A549 (cell line): ENCODE data around the gene SUPT20HL1. TPM values are rescaled to one million over a fixed set of nuclear protein-coding genes. Genes with fewer than 3 reads are reported as not detected.

ENCODE experiments used
- ATAC-seq, 2 experiments: fragments of 200-7000 bp in 1 of 2; fragments of >200 bp in 1 of 2; cut with Nextera tagmentation in 1 of 2; cut with Tn5 transposase in 1 of 2; 3 replicates each; pipeline versions ENCODE4 v1.8.0 to v1.9.1; 2018 to 2020; ENCODE audit warnings: mild to moderate bottlenecking in 1 of 2, moderate library complexity in 1 of 2
- CTCF ChIA-PET: fragments of 300-600 bp; sonication (Branson Sonifier 250); formaldehyde crosslinking; extraction: SDS; loops from one replicate; lab custom pipeline; 2021; ENCODE audit warnings: antibody characterized with exemption, inconsistent platforms; lab: Yijun Ruan, JAX
- POLR2A ChIA-PET: fragments of 350-600 bp; formaldehyde crosslinking; extraction: SDS; loops from one replicate; lab custom pipeline; 2021; ENCODE audit warnings: antibody characterized with exemption, inconsistent platforms; lab: Yijun Ruan, JAX
- DNase-seq, 2 experiments: peaks; one replicate each; pipeline versions ENCODE4 v3.0.0 to v3.0.0-alpha.2; 2011 to 2016; ENCODE audit warnings: low read depth in 1 of 2, low spot score in 1 of 2
- FAIRE-seq: peaks from 2 replicates; lab custom pipeline; 2011; peaks lifted over from hg19 to GRCh38; lab: Jason Lieb, UNC
- H3K27ac ChIP-seq, 2 experiments: fragments of >200 bp; sonication (Bioruptor Twin); formaldehyde crosslinking; 3 replicates each; pipeline ENCODE4 v1.5.1; 2016 to 2017
- H3K4me1 ChIP-seq: fragments of >200 bp; sonication (Bioruptor Twin); formaldehyde crosslinking; 3 replicates; pipeline ENCODE4 v1.6.1; 2016
- H3K4me2 ChIP-seq: fragments of >200 bp; sonication (Bioruptor Twin); formaldehyde crosslinking; 3 replicates; pipeline ENCODE4 v1.6.1; 2016
- H3K4me3 ChIP-seq: fragments of >200 bp; sonication (Bioruptor Twin); formaldehyde crosslinking; 3 replicates; pipeline ENCODE4 v1.5.1; 2016
- H3K9me3 ChIP-seq: fragments of >200 bp; sonication (Bioruptor Twin); formaldehyde crosslinking; 3 replicates; pipeline ENCODE4 v1.6.1; 2016
- BCL3 ChIP-seq: fragments of >200 bp; sonication (Bioruptor Twin); formaldehyde crosslinking; IDR thresholded peaks from 3 replicates; pipeline ENCODE4 v1.6.1; 2016
- BHLHE40 ChIP-seq: IDR thresholded peaks from 2 replicates; pipeline ENCODE4 v1.6.1; 2012; ENCODE audit warnings: low read depth, low read length, inconsistent platforms
- CBX2 ChIP-seq: fragments of 200-600 bp; sonication (generic); IDR thresholded peaks from 2 replicates; pipeline ENCODE4 v1.6.1; 2016; ENCODE audit warnings: low read depth, mild to moderate bottlenecking, borderline replicate concordance
- CBX8 ChIP-seq: fragments of 200-600 bp; sonication (generic); IDR thresholded peaks from 2 replicates; pipeline ENCODE4 v1.6.1; 2016
- FOSB ChIP-seq: fragments of 250-450 bp; sonication (Bioruptor Pico); IDR thresholded peaks from 2 replicates; pipeline ENCODE4 v1.5.0; 2020; ENCODE audit warnings: mild to moderate bottlenecking, moderate library complexity
- GATA3 ChIP-seq: IDR thresholded peaks from 2 replicates; pipeline ENCODE4 v1.6.1; 2012; ENCODE audit warnings: borderline replicate concordance
- HDAC2 ChIP-seq: fragments of 200-600 bp; sonication (generic); IDR thresholded peaks from 2 replicates; pipeline ENCODE4 v1.6.1; 2016
- HEYL ChIP-seq: fragments of 250-450 bp; sonication (Bioruptor Pico); IDR thresholded peaks from 2 replicates; pipeline ENCODE4 v1.8.0; 2021; ENCODE audit warnings: mild to moderate bottlenecking, moderate library complexity
- HOXB5 ChIP-seq: fragments of 250-450 bp; sonication (Bioruptor Pico); IDR thresholded peaks from 2 replicates; pipeline ENCODE4 v1.5.0; 2020; ENCODE audit warnings: mild to moderate bottlenecking, moderate library complexity
- JUN ChIP-seq, 2 experiments: fragments of >200 bp; sonication (Bioruptor Twin); formaldehyde crosslinking; IDR thresholded peaks; 2 replicates in 1 of 2; 3 replicates in 1 of 2; pipeline ENCODE4 v1.6.1; 2016 to 2017
- KDM1A ChIP-seq: fragments of 200-600 bp; sonication (generic); IDR thresholded peaks from 2 replicates; pipeline ENCODE4 v1.6.1; 2016; ENCODE audit warnings: low read depth, mild to moderate bottlenecking
- MAX ChIP-seq: IDR thresholded peaks from 2 replicates; pipeline ENCODE4 v1.6.1; 2012
- MYC ChIP-seq: IDR thresholded peaks from 2 replicates; pipeline ENCODE4 v1.6.1; 2012; ENCODE audit warnings: mild to moderate bottlenecking, inconsistent platforms, low read length, improper control_type of control experiment, borderline replicate concordance
- NPAS2 ChIP-seq: fragments of 250-450 bp; sonication (Bioruptor Pico); IDR thresholded peaks from 2 replicates; pipeline ENCODE4 v1.8.0; 2022; ENCODE audit warnings: mild to moderate bottlenecking, moderate library complexity, borderline replicate concordance
- NR3C1 ChIP-seq: fragments of >200 bp; sonication (Bioruptor Twin); formaldehyde crosslinking; IDR thresholded peaks from 3 replicates; pipeline ENCODE4 v1.6.1; 2017
- PBX3 ChIP-seq: IDR thresholded peaks from 2 replicates; pipeline ENCODE4 v1.6.1; 2012
- REST ChIP-seq: fragments of 200-600 bp; sonication (generic); IDR thresholded peaks from 2 replicates; pipeline ENCODE4 v1.6.1; 2016; ENCODE audit warnings: antibody characterized with exemption, mild to moderate bottlenecking, moderate library complexity
- RNF2 ChIP-seq: fragments of 200-600 bp; sonication (generic); IDR thresholded peaks from 2 replicates; pipeline ENCODE4 v1.6.1; 2016; ENCODE audit warnings: low read depth, mild to moderate bottlenecking, antibody characterized with exemption, moderate library complexity, borderline replicate concordance
- SMC3 ChIP-seq: fragments of >200 bp; sonication (Bioruptor Twin); formaldehyde crosslinking; IDR thresholded peaks from 3 replicates; pipeline ENCODE4 v1.6.1; 2018; ENCODE audit warnings: inconsistent platforms
- USF2 ChIP-seq: fragments of 450-650 bp; IDR thresholded peaks from 2 replicates; pipeline ENCODE4 v1.6.1; 2014; ENCODE audit warnings: antibody characterized with exemption
- ZFP36 ChIP-seq: fragments of 450-650 bp; IDR thresholded peaks from 2 replicates; pipeline ENCODE4 v1.6.1; 2014; ENCODE audit warnings: borderline replicate concordance; ENCODE audit not compliant: partially characterized antibody
- WGBS: methylation state at CpG from one replicate; pipeline ENCODE4 v1.1.6; 2017; ENCODE audit errors: missing lambda C conversion rate; 5-methylcytosine and 5-hydroxymethylcytosine counted together
- polyA plus RNA-seq, 4 experiments: library from polyadenylated mRNA; depleted of rRNA in 3 of 4; stranded (reverse); fragments of >200 nt; fragmentation: RNase III in 1 of 4; extraction: RNeasy Plus Mini Kit Qiagen cat#74134 plus additional on column Dnase treatment in 1 of 4; gene quantifications; 2 replicates in 3 of 4; 3 replicates in 1 of 4; pipeline ENCODE4 v1.2.3, GENCODE V29; 2011 to 2017

Gene SUPT20HL1
- polyA plus RNA-seq, 2 of the 4 experiments (the other 2 are of a cell fraction): not detected

- TF ChIP-seq MAX (no peak), HOXB5 (no peak), REST (no peak)
Measured at GRCh38 chrX:24391843-24392242, 31.4 kb downstream of the SUPT20HL1 start (continued).

GRCh38 chrX:24392709-24393108 is 32.3 kb downstream of the SUPT20HL1 start:
- Histone ChIP-seq H3K4me1 (no peaks in the 10 kb centered on the region), H3K27ac (no peak overlapping the region), H3K4me2 (no peak overlapping the region), H3K4me3 (no peak overlapping the region), H3K9me3 (no peaks in the 10 kb centered on the region)
- FAIRE-seq: no peak
- no peak for ATAC-seq
- 68% methylated on average over 6 of the region's 6 CpGs for WGBS
- TF ChIP-seq BCL3 (no peak), SMC3 (no peak), CBX2 (no peak), HEYL (CRISPR knock-in tag) (no peak), FOSB (CRISPR knock-in tag) (no peak), CBX8 (no peak), ZFP36 (no peak), KDM1A (no peak), RNF2 (no peak), NPAS2 (CRISPR knock-in tag) (no peak), GATA3 (no peak), MYC (no peak), HDAC2 (no peak), PBX3 (no peak), BHLHE40 (no peak), USF2 (no peak), HOXB5 (no peak), JUN (IDR thresholded peaks at IDR 0.05) (no peak), NR3C1 (no peak)
- DNase-seq: no peak
- ChIA-PET POLR2A (interaction anchor here (0.6 kb wide), 1 partner anchor 37 kb away, joined by 8 read pairs; no protein-coding TSS in a partner anchor), CTCF (interaction anchor here (0.5 to 12.0 kb wide), 8 partner anchors 15 to 367 kb away, joined by 3 to 226 read pairs (median 4); no protein-coding TSS in a partner anchor)
